H1 (cell line): ENCODE data around the gene NAB1. TPM values are rescaled to one million over a fixed set of nuclear protein-coding genes. Genes with fewer than 3 reads are reported as not detected.

ENCODE experiments used
- CTCF ChIA-PET: fragments of 300-600 bp; sonication (Branson Sonifier 250); formaldehyde crosslinking; loops from one replicate; lab custom pipeline; 2021; ENCODE audit not compliant: partially characterized antibody; lab: Charles Lee
- POLR2A ChIA-PET: fragments of 300-600 bp; sonication (Branson Sonifier 250); formaldehyde crosslinking; loops from one replicate; lab custom pipeline; 2021; ENCODE audit warnings: inconsistent platforms; ENCODE audit not compliant: partially characterized antibody; lab: Charles Lee
- DNase-seq, 2 experiments: peaks; one replicate each; pipeline versions ENCODE4 v3.0.0 to v3.0.0-alpha.2; 2010 to 2022; ENCODE audit warnings: low spot score in 2 of 2, low read depth in 1 of 2, mixed read lengths in 1 of 2
- FAIRE-seq: peaks from 2 replicates; lab custom pipeline; 2011; peaks lifted over from hg19 to GRCh38; lab: Jason Lieb, UNC
- H2AFZ ChIP-seq: 2 replicates; pipeline ENCODE4 v1.8.1; 2012; ENCODE audit warnings: low read length, inconsistent platforms
- H2AK5ac ChIP-seq: 2 replicates; pipeline ENCODE4 v1.6.1; 2013; ENCODE audit warnings: low read depth, low read length
- H2BK120ac ChIP-seq: replicated peaks from 2 replicates; pipeline ENCODE3; 2013; ENCODE audit warnings: low read depth, low read length, inconsistent platforms
- H2BK12ac ChIP-seq: 2 replicates; pipeline ENCODE4 v1.6.1; 2013; ENCODE audit warnings: low read depth, low read length
- H2BK15ac ChIP-seq: 2 replicates; pipeline ENCODE4 v1.6.1; 2013; ENCODE audit warnings: low read length
- H2BK20ac ChIP-seq: 2 replicates; pipeline ENCODE4 v1.6.1; 2013; ENCODE audit warnings: low read length
- H2BK5ac ChIP-seq: 2 replicates; pipeline ENCODE4 v1.6.1; 2013; ENCODE audit warnings: low read depth, low read length
- H3K14ac ChIP-seq: 2 replicates; pipeline ENCODE4 v1.6.1; 2013; ENCODE audit warnings: inconsistent platforms; ENCODE audit not compliant: insufficient read length
- H3K18ac ChIP-seq: 2 replicates; pipeline ENCODE4 v1.6.1; 2013; ENCODE audit warnings: low read length; ENCODE audit errors: extremely low read depth
- H3K23ac ChIP-seq: 2 replicates; pipeline ENCODE4 v1.6.1; 2013; ENCODE audit warnings: inconsistent platforms; ENCODE audit not compliant: insufficient read length
- H3K23me2 ChIP-seq: 2 replicates; pipeline ENCODE4 v1.6.1; 2013; ENCODE audit warnings: low read depth, low read length
- H3K27ac ChIP-seq: 2 replicates; pipeline ENCODE4 v1.6.1; 2011; ENCODE audit warnings: low read depth, low read length, inconsistent platforms
- H3K27me3 ChIP-seq, 4 experiments: replicated peaks in 1 of 4; 1 replicate in 1 of 4; 2 replicates in 3 of 4; pipeline versions ENCODE4 v1.6.1 to v1.8.1; 2011 to 2013; ENCODE audit warnings: low read length in 3 of 4, mild to moderate bottlenecking in 3 of 4, inconsistent platforms in 2 of 4, mixed read lengths in 2 of 4, moderate library complexity in 1 of 4; ENCODE audit not compliant: control insufficient read depth in 3 of 4, insufficient read depth in 3 of 4; ENCODE audit errors: extremely low read depth in 1 of 4
- H3K36me3 ChIP-seq, 4 experiments: 2 replicates each; pipeline versions ENCODE4 v1.6.1 to v1.8.1; 2011 to 2013; ENCODE audit warnings: mild to moderate bottlenecking in 4 of 4, low read length in 3 of 4, moderate library complexity in 2 of 4, control low read depth in 1 of 4, inconsistent platforms in 1 of 4; ENCODE audit not compliant: insufficient read depth in 4 of 4, control insufficient read depth in 2 of 4
- H3K4ac ChIP-seq: replicated peaks from 2 replicates; pipeline ENCODE3; 2013; ENCODE audit warnings: low read length, low read depth, mixed read lengths, inconsistent platforms; ENCODE audit not compliant: insufficient read length
- H3K4me1 ChIP-seq, 4 experiments: replicated peaks in 1 of 4; 1 replicate in 1 of 4; 2 replicates in 3 of 4; pipeline versions ENCODE4 v1.6.1 to v1.8.1; 2011 to 2013; ENCODE audit warnings: low read length in 3 of 4, inconsistent platforms in 2 of 4, mixed read lengths in 1 of 4; ENCODE audit not compliant: insufficient read depth in 4 of 4, control insufficient read depth in 3 of 4
- H3K4me2 ChIP-seq, 2 experiments: 2 replicates each; pipeline versions ENCODE4 v1.6.1 to v1.8.1; 2011 to 2013; ENCODE audit warnings: low read depth in 2 of 2, low read length in 2 of 2, control low read depth in 1 of 2, inconsistent platforms in 1 of 2, mild to moderate bottlenecking in 1 of 2; ENCODE audit not compliant: insufficient read depth in 1 of 2
- H3K4me3 ChIP-seq, 4 experiments: fragments of 200-600, 300-600 bp in 1 of 4; sonication (generic), shearing (Covaris generic), sonication (Bioruptor Twin) in 1 of 4; 2 replicates each; pipeline versions ENCODE4 v1.5.1 to v1.8.1; 2011 to 2016; ENCODE audit warnings: low read length in 4 of 4, low read depth in 3 of 4, control low read depth in 2 of 4, inconsistent platforms in 2 of 4, mild to moderate bottlenecking in 2 of 4, mixed read lengths in 1 of 4, moderate library complexity in 1 of 4; ENCODE audit not compliant: insufficient read depth in 2 of 4; ENCODE audit errors: extremely low read depth in 1 of 4
- H3K56ac ChIP-seq: replicated peaks from 2 replicates; pipeline ENCODE3; 2013; ENCODE audit warnings: low read depth, mild to moderate bottlenecking, mixed read lengths, low read length, inconsistent platforms; ENCODE audit not compliant: insufficient read length
- H3K79me1 ChIP-seq: 2 replicates; pipeline ENCODE4 v1.6.1; 2013; ENCODE audit warnings: low read depth, low read length, control low read depth
- H3K79me2 ChIP-seq, 2 experiments: 2 replicates each; pipeline versions ENCODE4 v1.6.1 to v1.8.1; 2012 to 2013; ENCODE audit warnings: low read length in 2 of 2, mild to moderate bottlenecking in 2 of 2, inconsistent platforms in 1 of 2; ENCODE audit not compliant: insufficient read depth in 2 of 2, control insufficient read depth in 1 of 2
- H3K9ac ChIP-seq, 4 experiments: replicated peaks in 1 of 4; 1 replicate in 1 of 4; 2 replicates in 3 of 4; pipeline versions ENCODE4 v1.6.1 to v1.8.1; 2011 to 2013; ENCODE audit warnings: low read depth in 3 of 4, low read length in 3 of 4, control low read depth in 2 of 4, mild to moderate bottlenecking in 2 of 4, moderate library complexity in 2 of 4, inconsistent platforms in 1 of 4; ENCODE audit errors: extremely low read depth in 1 of 4
- H3K9me3 ChIP-seq, 2 experiments: 2 replicates each; pipeline versions ENCODE4 v1.6.1 to v1.8.1; 2012 to 2013; ENCODE audit warnings: mild to moderate bottlenecking in 2 of 2, moderate library complexity in 2 of 2, control low read depth in 1 of 2, inconsistent platforms in 1 of 2, low read depth in 1 of 2, low read length in 1 of 2, mixed read lengths in 1 of 2; ENCODE audit not compliant: insufficient read depth in 2 of 2
- H4K20me1 ChIP-seq, 2 experiments: replicated peaks in 1 of 2; 2 replicates each; pipeline versions ENCODE3 to v1.8.1; 2011 to 2013; ENCODE audit warnings: inconsistent platforms in 2 of 2, low read length in 2 of 2, mild to moderate bottlenecking in 1 of 2; ENCODE audit not compliant: insufficient read depth in 2 of 2, control insufficient read depth in 1 of 2
- H4K5ac ChIP-seq: 2 replicates; pipeline ENCODE4 v1.6.1; 2013; ENCODE audit warnings: low read length, low read depth, mixed read lengths, inconsistent platforms; ENCODE audit not compliant: insufficient read length
- H4K8ac ChIP-seq: 2 replicates; pipeline ENCODE4 v1.8.0; 2013; ENCODE audit warnings: mild to moderate bottlenecking, moderate library complexity, low read length, inconsistent platforms; ENCODE audit not compliant: insufficient read depth; ENCODE audit errors: extremely low read depth
- H4K91ac ChIP-seq: replicated peaks from 2 replicates; pipeline ENCODE3; 2013; ENCODE audit warnings: low read length, mixed read lengths, inconsistent platforms; ENCODE audit not compliant: insufficient read length
- BCL11A ChIP-seq, 2 experiments: IDR thresholded peaks; one replicate each; pipeline ENCODE4 v1.6.1; 2011; ENCODE audit warnings: low read depth in 2 of 2, low read length in 2 of 2, mild to moderate bottlenecking in 2 of 2
- EP300 ChIP-seq, 2 experiments: IDR thresholded peaks; 1 replicate in 1 of 2; 2 replicates in 1 of 2; pipeline ENCODE4 v1.6.1; 2011 to 2012; ENCODE audit warnings: low read depth in 2 of 2, low read length in 2 of 2, mild to moderate bottlenecking in 2 of 2, borderline replicate concordance in 1 of 2, inconsistent platforms in 1 of 2, moderate library complexity in 1 of 2
- JUN ChIP-seq: IDR thresholded peaks from 2 replicates; pipeline ENCODE4 v1.6.1; 2011; ENCODE audit warnings: low read depth, mild to moderate bottlenecking, improper control_type of control experiment, low read length
- KDM1A ChIP-seq: fragments of 200-600, 300-600 bp; sonication (generic); IDR thresholded peaks from 2 replicates; pipeline ENCODE4 v1.7.1; 2016; ENCODE audit warnings: mild to moderate bottlenecking, low read length, borderline replicate concordance
- POLR2AphosphoS5 ChIP-seq: IDR thresholded peaks from 2 replicates; pipeline ENCODE4 v1.6.1; 2011; ENCODE audit warnings: low read depth, low read length
- SAP30 ChIP-seq: fragments of 300-600 bp; sonication (generic); IDR thresholded peaks from 2 replicates; pipeline ENCODE4 v1.7.1; 2012; ENCODE audit warnings: low read length, moderate library complexity, mild to moderate bottlenecking, inconsistent platforms; ENCODE audit not compliant: insufficient read depth, insufficient replicate concordance
- SIRT6 ChIP-seq: IDR thresholded peaks from one replicate; pipeline ENCODE4 v1.7.1; 2012; ENCODE audit warnings: low read length, inconsistent platforms
- SIX5 ChIP-seq: IDR thresholded peaks from 2 replicates; pipeline ENCODE4 v1.6.1; 2011; ENCODE audit warnings: mild to moderate bottlenecking, low read depth, low read length
- TBP ChIP-seq: IDR thresholded peaks from 2 replicates; pipeline ENCODE4 v1.6.1; 2011; ENCODE audit warnings: low read depth, low read length, improper control_type of control experiment
- TCF12 ChIP-seq: IDR thresholded peaks from 2 replicates; pipeline ENCODE4 v1.6.1; 2011; ENCODE audit warnings: low read depth, mild to moderate bottlenecking, low read length
- YY1 ChIP-seq: IDR thresholded peaks from 2 replicates; pipeline ENCODE4 v1.6.1; 2011; ENCODE audit warnings: low read depth, mild to moderate bottlenecking, low read length
- WGBS, 2 experiments: shearing (Covaris generic) in 1 of 2; methylation state at CpG; one replicate each; pipeline versions ENCODE4 v1.1.6 to v1.1.7; 2013 to 2015; ENCODE audit warnings: low lambda C conversion rate in 2 of 2, mixed read lengths in 2 of 2, inconsistent platforms in 1 of 2, low coverage in 1 of 2, missing lambda C conversion rate in 1 of 2; ENCODE audit not compliant: insufficient replicate concordance in 2 of 2, insufficient coverage in 1 of 2, insufficient read length in 1 of 2; ENCODE audit errors: extremely low coverage in 1 of 2, missing lambda C conversion rate in 1 of 2; 5-methylcytosine and 5-hydroxymethylcytosine counted together
- polyA plus RNA-seq, 7 experiments: library from polyadenylated mRNA; depleted of rRNA in 3 of 7; stranded (reverse) in 5 of 7; unstranded in 2 of 7; fragments of >200 nt in 5 of 7; fragments of 200-250 nt in 2 of 7; gene quantifications; 1 replicate in 5 of 7; 2 replicates in 1 of 7; 4 replicates in 1 of 7; pipeline versions ENCODE4 v1.2.1 to v1.2.3, GENCODE V29; 2011 to 2013; ENCODE audit warnings: missing spikeins in 2 of 7, mixed read lengths in 2 of 7
- total RNA-seq: library from RNA; stranded (reverse); fragmentation: NEBNext Ultra II Directional; extraction: Animal tissue kit (Norgen Biotek cat#: 25700); gene quantifications from 2 replicates; pipeline ENCODE4 v1.2.1, GENCODE V29; 2021
- TF ChIP-seq, protein P1 (sequence below): IDR thresholded peaks from 2 replicates; pipeline ENCODE4 v1.6.1; 2012; ENCODE audit warnings: inconsistent platforms

Gene NAB1
- total and polyA plus RNA-seq, 2 of the 8 experiments (the other 6 are each of a cell fraction or from before 2014, with no cell fraction given), result 8.5 to 28.6 TPM

DNA sequence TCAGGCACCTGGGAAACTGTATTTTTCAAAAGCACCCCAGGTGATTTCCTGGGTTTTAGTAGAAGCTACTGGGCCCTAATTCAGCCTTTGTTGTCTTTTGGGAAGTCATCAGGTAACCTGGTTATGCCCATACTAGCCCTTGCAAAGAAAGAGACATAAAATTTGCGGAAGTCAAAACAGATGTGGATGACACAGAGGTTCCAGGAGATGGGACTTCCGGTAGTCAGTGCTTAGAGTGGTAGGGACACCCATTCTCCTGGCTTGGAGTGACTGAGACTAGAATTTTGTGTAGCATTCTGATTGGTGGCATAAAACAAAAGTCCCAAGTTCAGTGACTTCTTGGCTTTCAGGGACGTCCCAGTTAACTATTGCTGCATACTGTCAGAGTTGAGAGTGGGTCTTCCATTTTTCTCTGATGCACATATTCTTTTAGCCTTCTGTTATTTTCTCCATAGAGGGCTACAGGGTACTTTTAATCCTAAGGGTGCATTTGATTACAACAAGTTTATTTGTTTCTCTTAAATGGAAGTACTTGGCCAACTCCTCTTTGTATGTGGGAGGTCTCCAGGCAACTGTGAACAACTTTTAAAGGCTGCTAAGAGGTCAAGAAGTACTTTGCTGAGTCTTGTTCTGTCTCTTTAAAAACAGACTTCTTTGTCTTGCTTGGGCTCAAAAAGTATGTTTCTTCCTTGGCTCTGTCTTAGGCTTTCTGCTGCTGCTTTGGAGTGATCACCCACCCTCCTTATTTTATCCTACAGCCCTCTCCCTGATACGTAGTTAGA lies 8.8 kb downstream of the NAB1 start:
- WGBS, 2 experiments, result 82% methylated on average over 4 of the region's 4 CpGs; no CpG with 5 or more reads in 1 of the 2 experiments
- TF ChIP-seq, protein P1, sequence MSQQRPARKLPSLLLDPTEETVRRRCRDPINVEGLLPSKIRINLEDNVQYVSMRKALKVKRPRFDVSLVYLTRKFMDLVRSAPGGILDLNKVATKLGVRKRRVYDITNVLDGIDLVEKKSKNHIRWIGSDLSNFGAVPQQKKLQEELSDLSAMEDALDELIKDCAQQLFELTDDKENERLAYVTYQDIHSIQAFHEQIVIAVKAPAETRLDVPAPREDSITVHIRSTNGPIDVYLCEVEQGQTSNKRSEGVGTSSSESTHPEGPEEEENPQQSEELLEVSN, result no peak
- no peak for TF ChIP-seq SAP30
- no peak for TF ChIP-seq KDM1A
- TF ChIP-seq BCL11A (IDR thresholded peaks at IDR 0.05; ENCODE audit: low read depth in 2 of 2, low read length in 2 of 2), result no peak
- TF ChIP-seq EP300 (IDR thresholded peaks at IDR 0.05; ENCODE audit: borderline replicate concordance in 1 of 2, low read depth in 2 of 2, low read length in 2 of 2), result no peak
- TF ChIP-seq SIRT6, result no peak
- no peak for TF ChIP-seq TCF12
- no peak for TF ChIP-seq JUN
- TF ChIP-seq POLR2AphosphoS5, result no peak
- no peak for TF ChIP-seq YY1
- TF ChIP-seq TBP, result no peak
- TF ChIP-seq SIX5, result no peak

More for the DNA sequence above, 8.8 kb downstream of the NAB1 start:
- Histone ChIP-seq H3K4ac (no peak overlapping the region), H2BK120ac (no peak overlapping the region), H3K9ac (no peak overlapping the region), H3K4me3 (no peak overlapping the region), H2BK12ac (no peak overlapping the region), H2AFZ (no peak overlapping the region), H3K27ac (no peak overlapping the region), H2BK5ac (no peak overlapping the region), H3K79me2 (peaks cover 0 to 56% of the 10 kb centered on the region in 2 experiments; a peak in 2 of 4 replicates), H2BK20ac (no peak overlapping the region), H3K36me3 (no peaks in the 10 kb centered on the region), H2BK15ac (no peak overlapping the region), H4K5ac (no peak overlapping the region), H2AK5ac (no peak overlapping the region), H3K79me1 (no peaks in the 10 kb centered on the region), H4K91ac (no peak overlapping the region), H3K4me2 (no peak overlapping the region; a peak in 1 of 4 replicates), H4K20me1 (peaks cover 0 to 6% of the 10 kb centered on the region in 2 experiments), H3K56ac (no peak overlapping the region), H3K27me3 (no peaks in the 10 kb centered on the region), H3K14ac (no peak overlapping the region), H3K18ac (no peak overlapping the region), H3K23me2 (no peaks in the 10 kb centered on the region), H3K9me3 (no peaks in the 10 kb centered on the region), H3K23ac (no peak overlapping the region), H4K8ac (no peak overlapping the region), H3K4me1 (peaks cover 0 to 12% (median 6%) of the 10 kb centered on the region in 4 experiments; a peak in 2 of 7 replicates)
- POLR2A ChIA-PET, result no interaction called here
- CTCF ChIA-PET, result interaction anchor here (0.8 to 8.5 kb wide), 2 partner anchors 22 to 147 kb away, joined by 4 to 48 read pairs; no protein-coding TSS in a partner anchor
- DNase-seq (no peak), FAIRE-seq (no peak)
